ENCODE measurements around the gene BAIAP2L2.
"Not testable (repeated sequence)": the region's sequence is repeated elsewhere in the genome, so short reads cannot be mapped to it uniquely, and the experiment has no call there.

The BAIAP2L2 gene

GRCh38 chr22:38110008-38110862, at the start of gene BAIAP2L2:
TSS of gene BAIAP2L2 (minus strand) at chr22:38110684. CDS start at chr22:38110525, 159 bp downstream.
- DNase-seq (ENCODE audit: low read depth in 2 of 3, low spot score in 1 of 3) = no peak

GRCh38 chr22:38155703-38156102, 45.2 kb upstream of the BAIAP2L2 start:
- no peak for DNase-seq (ENCODE audit: low read depth in 2 of 3, low spot score in 1 of 3)

GRCh38 chr22:38154563-38154915, 44.1 kb upstream of the BAIAP2L2 start:
- not testable (repeated sequence) for DNase-seq (ENCODE audit: low read depth in 2 of 3, low spot score in 1 of 3)

DNA sequence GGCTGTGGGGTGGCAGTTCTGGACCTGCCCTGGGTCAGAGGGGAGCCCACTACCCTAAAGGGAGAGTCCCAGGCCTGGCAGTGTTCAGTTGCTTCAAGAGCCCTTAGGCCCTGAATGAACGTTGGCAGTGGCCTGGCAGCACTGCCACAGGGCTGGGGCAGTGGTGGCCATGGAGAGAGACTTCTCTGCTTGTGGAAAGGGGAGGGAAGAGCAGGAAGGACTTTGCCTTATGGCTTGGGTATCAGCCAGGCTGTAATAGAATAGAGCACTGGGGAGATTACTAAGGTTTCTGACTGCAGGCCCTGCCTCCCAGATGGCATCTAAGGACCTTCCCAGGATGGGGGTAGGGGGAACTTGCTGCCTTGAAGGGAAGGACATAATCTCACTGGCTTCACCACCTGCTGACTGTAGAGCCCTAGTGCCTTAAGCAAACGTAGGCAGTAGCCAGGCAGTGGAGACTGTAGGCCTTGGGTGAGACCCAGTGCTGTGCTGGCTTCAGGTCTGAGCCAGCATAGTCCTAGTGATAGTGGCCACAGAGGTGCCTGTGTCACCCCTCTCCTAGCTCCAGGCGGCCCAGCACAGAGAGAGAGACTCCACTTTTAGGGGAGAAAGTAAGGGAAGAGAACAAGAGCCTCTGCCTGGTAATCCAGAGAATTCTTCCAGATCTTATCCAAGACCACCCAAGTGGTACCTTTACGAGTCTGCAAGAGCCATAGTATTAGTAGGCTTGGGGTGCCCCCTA, 43.5 kb upstream of the BAIAP2L2 start:
- DNase-seq (ENCODE audit: low read depth in 2 of 3, low spot score in 1 of 3) = no peak

DNA sequence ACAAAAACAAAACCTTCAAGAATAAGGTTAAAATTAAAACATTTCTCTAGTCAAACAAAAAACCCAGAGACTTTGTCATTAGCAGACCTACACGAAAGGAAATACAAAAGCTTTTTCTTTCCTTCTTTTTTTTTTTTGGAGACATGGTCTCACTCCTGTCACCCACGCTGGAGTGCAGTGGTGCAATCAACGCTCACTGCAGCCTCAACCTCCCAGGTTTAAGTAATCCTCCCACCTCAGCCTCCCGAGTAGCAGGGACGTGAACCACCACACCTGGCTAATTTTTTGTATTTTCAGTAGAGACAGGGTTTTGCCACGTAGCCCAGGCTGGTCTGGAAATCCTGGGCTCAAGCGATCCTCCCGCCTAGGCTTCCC, 40.6 kb upstream of the BAIAP2L2 start:
- DNase-seq (ENCODE audit: low read depth in 2 of 3, low spot score in 1 of 3) = no peak

- DNase-seq (ENCODE audit: low read depth in 2 of 3, low spot score in 1 of 3) = no peak
These were observed 37.8 kb upstream of the BAIAP2L2 start for GRCh38 chr22:38148245-38148644.

DNA sequence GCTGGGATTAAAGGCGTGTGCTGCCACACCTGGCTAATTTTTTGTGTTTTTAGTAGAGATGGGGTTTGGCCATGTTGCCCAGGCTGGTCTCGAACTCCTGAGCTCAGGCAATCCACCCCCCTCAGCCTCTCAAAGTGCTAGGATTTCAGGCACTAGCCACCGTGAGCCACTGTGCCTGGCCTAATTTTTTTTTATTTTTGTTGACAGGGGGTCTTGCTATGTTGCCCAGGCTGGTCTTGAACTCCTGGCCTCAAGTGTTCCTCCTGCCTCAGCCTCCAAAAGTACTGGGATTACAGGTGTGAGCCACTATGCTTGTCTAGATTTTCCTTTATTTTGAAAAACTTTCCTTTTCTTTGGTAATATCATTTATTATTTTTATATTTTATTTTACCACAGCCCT, 35.7 kb upstream of the BAIAP2L2 start:
- not testable (repeated sequence) for DNase-seq (ENCODE audit: low read depth in 2 of 3, low spot score in 1 of 3)

GRCh38 chr22:38144025-38144405, 33.5 kb upstream of the BAIAP2L2 start:
- DNase-seq (ENCODE audit: low read depth in 2 of 3, low spot score in 1 of 3) = no peak

- no peak for DNase-seq (ENCODE audit: low read depth in 2 of 3, low spot score in 1 of 3)
These were observed 32.1 kb upstream of the BAIAP2L2 start for GRCh38 chr22:38142606-38143005.

- no peak for DNase-seq (ENCODE audit: low read depth in 2 of 3, low spot score in 1 of 3)
These were observed 30.9 kb upstream of the BAIAP2L2 start for GRCh38 chr22:38141217-38141973.

DNA sequence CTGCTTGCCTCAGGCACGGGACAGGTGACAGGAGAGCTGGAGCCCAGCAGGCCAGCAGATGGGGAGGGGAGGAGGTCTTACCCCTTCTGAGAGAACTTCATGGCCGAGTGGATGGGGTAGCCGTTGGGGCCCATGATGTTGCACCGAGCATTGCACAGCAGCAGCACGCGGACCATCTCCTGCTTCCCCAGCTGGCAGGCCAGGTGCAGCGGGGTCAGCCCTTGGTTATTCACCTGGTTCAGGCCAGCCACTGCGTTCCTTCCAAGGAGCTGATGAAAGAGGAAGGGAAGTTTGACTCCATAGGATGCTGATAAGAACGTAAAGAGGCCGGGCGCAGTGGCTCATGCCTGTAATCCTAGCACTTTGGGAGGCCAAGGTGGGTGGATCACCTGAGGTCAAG, 29.4 kb upstream of the BAIAP2L2 start:
- DNase-seq (ENCODE audit: low read depth in 2 of 3, low spot score in 1 of 3) = no peak

DNA sequence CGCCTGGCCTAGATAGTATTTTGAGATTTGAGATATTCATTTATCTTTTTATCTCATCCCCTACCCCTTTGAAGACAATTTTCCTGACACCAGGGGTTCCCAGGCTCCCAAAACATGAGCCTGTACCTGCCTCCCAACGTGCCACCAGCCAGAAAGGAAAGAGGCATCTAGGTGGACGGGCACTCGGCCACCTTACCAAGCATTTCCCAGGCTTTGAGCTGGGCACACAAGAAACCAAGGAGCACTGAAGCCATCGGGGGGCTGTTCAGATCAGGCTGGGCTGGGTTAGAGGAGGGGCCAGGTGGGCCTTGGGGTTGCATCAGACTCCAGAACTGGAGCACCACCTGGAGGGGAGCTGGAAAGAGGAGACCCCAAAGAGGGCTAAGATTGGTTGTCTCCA, 28.5 kb upstream of the BAIAP2L2 start:
- no peak for DNase-seq (ENCODE audit: low read depth in 2 of 3, low spot score in 1 of 3)

DNA sequence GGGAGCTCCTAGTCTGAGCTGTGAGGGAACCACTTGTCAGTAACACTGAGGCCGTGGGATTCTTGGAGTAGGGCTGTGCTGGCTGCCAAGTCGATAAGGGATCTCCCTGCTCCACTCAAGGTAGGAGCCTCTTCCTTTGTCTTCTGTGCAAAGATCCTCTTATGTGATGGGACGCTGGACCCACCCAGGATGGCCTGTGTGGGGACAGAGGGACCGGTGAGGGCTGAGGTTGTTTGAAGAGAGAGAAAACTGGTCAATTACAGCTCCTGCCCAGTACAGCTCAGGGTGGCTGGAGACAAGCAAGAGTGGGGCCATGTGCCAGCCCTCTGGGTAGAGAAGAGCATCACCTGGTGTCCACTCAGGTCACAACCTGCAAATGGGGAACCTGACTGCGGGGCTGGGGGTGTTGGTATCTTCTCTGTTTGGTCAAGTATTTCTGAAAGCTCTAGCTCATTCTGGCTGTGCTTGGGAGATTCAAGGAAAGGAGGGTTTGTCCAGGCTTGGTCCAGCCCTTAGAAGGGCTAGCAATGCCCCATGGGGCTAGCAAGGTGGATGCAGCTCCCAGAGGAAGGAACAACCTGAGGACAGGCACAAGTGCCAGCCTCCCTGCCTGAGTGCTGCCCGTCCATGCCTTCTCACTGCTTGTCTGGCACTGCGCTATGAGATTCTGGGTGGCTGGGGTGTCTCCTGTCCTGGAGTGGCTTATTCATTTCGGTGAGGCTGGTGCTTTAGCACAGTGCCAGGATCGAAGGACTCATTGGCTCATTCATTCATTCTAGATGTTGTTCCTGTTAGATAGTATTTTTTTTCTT, 27.6 kb upstream of the BAIAP2L2 start:
- DNase-seq (ENCODE audit: low read depth in 2 of 3, low spot score in 1 of 3) = no peak

- DNase-seq (ENCODE audit: low read depth in 2 of 3, low spot score in 1 of 3) = no peak
These were observed 26.1 kb upstream of the BAIAP2L2 start for GRCh38 chr22:38136607-38137006.

GRCh38 chr22:38135133-38135706, 24.7 kb upstream of the BAIAP2L2 start:
- no peak for DNase-seq (ENCODE audit: low read depth in 2 of 3, low spot score in 1 of 3)

- DNase-seq (ENCODE audit: low read depth in 2 of 3, low spot score in 1 of 3) = no peak
These were observed 22.8 kb upstream of the BAIAP2L2 start for GRCh38 chr22:38133331-38133730.

- no peak for DNase-seq (ENCODE audit: low read depth in 2 of 3, low spot score in 1 of 3)
These were observed 22.3 kb upstream of the BAIAP2L2 start for GRCh38 chr22:38132794-38133193.

- DNase-seq (ENCODE audit: low read depth in 2 of 3, low spot score in 1 of 3) = no peak
These were observed 21.7 kb upstream of the BAIAP2L2 start for GRCh38 chr22:38132136-38132535.

DNA sequence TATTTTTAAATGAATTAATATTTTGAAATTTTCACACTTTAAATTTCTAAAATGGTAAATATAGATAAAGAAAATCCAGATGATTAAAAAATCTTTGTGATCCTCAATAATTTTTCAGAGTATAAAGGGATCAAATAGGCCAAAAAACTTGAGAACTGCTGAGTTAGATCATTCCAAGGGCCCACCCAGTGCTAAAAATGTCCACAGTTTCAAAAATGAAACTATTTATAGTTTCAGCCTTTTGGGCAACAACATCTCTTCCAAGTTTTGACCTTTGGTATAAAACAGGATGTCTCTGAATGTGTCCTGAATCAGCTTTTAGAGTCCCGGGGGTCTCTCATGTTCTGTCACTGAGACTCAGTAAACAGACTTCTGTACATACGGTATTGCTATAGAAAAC, 20.9 kb upstream of the BAIAP2L2 start:
- DNase-seq (ENCODE audit: low read depth in 2 of 3, low spot score in 1 of 3) = no peak

DNA sequence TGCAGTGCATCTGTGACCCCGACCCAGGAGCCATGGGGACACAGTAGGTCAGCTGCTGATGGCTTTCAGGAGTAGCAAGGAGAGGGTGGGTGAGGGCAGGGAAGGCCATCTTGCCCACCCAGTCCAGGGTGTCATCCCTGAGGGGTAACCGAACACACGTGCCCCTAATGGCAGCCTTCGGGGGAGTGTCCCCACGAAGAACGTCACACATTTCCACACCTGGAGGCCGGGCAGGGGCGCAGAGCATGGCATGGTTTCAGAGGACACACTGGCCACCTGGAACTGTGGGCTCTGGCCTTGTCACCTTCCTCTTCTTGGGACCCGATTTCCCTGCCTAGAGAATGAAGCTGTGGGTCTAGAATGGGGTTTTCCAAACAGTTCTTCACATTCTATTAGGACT, 19.4 kb upstream of the BAIAP2L2 start:
- no peak for DNase-seq (ENCODE audit: low read depth in 2 of 3, low spot score in 1 of 3)

DNA sequence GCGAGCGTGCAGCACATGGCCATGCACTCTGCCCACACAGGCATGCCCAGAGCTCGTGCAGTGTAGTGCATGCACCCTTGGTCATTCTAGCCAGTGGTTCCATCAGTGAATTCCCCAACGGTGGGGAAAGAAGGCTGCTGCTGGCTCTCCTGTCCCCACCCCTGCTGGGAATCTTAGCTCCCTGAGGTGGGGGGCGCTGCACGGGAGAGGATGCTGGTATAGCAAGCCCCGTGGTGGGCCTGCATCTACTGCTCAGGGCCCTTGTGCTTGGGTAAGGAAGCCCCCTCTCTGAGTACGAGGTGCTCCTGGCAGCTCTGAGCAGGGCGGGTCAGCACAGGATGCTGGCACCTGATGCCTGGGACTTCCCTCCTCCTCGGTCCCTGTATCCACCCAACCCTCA, 18.5 kb upstream of the BAIAP2L2 start:
- DNase-seq (ENCODE audit: low read depth in 2 of 3, low spot score in 1 of 3) = no peak
